GM19025 (cell line): ENCODE measurements around the gene STARD9.
"Not testable (repeated sequence)": the region's sequence is repeated elsewhere in the genome, so short reads cannot be mapped to it uniquely, and the experiment has no call there.

Source experiments
- ATAC-seq: cut with Tn5 transposase; IDR thresholded peaks from one replicate; pipeline ENCODE4 v1.9.1; 2021; ENCODE audit warnings: mild to moderate bottlenecking, low read depth, moderate library complexity; ENCODE audit not compliant: unreplicated experiment

Gene STARD9

GRCh38 chr15:42584031-42584765 is 8.8 kb downstream of the STARD9 start:
- ATAC-seq = no peak

GRCh38 chr15:42590619-42591237 is 15.3 kb downstream of the STARD9 start:
- no peak for ATAC-seq

GRCh38 chr15:42591238-42591934 is 16.0 kb downstream of the STARD9 start:
- ATAC-seq = no peak

GRCh38 chr15:42592716-42593115 is 17.3 kb downstream of the STARD9 start:
- ATAC-seq = no peak

GRCh38 chr15:42593143-42593542 is 17.7 kb downstream of the STARD9 start:
- no peak for ATAC-seq

GRCh38 chr15:42594095-42594494 is 18.7 kb downstream of the STARD9 start:
- ATAC-seq = no peak

- ATAC-seq = no peak
These were observed 20.3 kb downstream of the STARD9 start for GRCh38 chr15:42595626-42596240.

GRCh38 chr15:42601316-42601715 is 25.9 kb downstream of the STARD9 start:
- ATAC-seq = not testable (repeated sequence)

GRCh38 chr15:42602501-42602900 is 27.1 kb downstream of the STARD9 start:
- no peak for ATAC-seq

GRCh38 chr15:42603978-42604377 is 28.6 kb downstream of the STARD9 start:
- ATAC-seq = no peak

- ATAC-seq = no peak
These were observed 29.7 kb downstream of the STARD9 start for GRCh38 chr15:42604894-42605744.

GRCh38 chr15:42605796-42606195 is 30.4 kb downstream of the STARD9 start:
- no peak for ATAC-seq

- ATAC-seq = peak; percentile 47
These were observed 32.7 kb downstream of the STARD9 start for GRCh38 chr15:42608110-42608531.

- ATAC-seq = no peak
These were observed 33.5 kb downstream of the STARD9 start for GRCh38 chr15:42608752-42609488.

GRCh38 chr15:42611532-42611931 is 36.1 kb downstream of the STARD9 start:
- ATAC-seq = no peak

GRCh38 chr15:42612367-42612912 is 37.0 kb downstream of the STARD9 start:
- ATAC-seq = no peak

GRCh38 chr15:42616107-42616506 is 40.7 kb downstream of the STARD9 start:
- no peak for ATAC-seq

- no peak for ATAC-seq
These were observed 44.4 kb downstream of the STARD9 start for GRCh38 chr15:42619656-42620371.

GRCh38 chr15:42621386-42621785 is 46.0 kb downstream of the STARD9 start:
- ATAC-seq = no peak
